Dendritic cell treated with granulocyte-macrophage colony-stimulating factor and Interleukin-4, amounts not matched to agents 40 ng/mL and 50 ng/mL, for 4 days (primary cell): ENCODE data around the gene PGRMC1.

ENCODE experiments used
- H3K27ac Mint-ChIP-seq: one replicate; pipeline ENCODE4 v1.8.0; 2022; ENCODE audit warnings: mild to moderate bottlenecking, mixed read lengths
- H3K27me3 Mint-ChIP-seq: one replicate; pipeline ENCODE4 v1.8.0; 2022; ENCODE audit warnings: mild to moderate bottlenecking, mixed read lengths
- H3K36me3 Mint-ChIP-seq: one replicate; pipeline ENCODE4 v1.8.0; 2022; ENCODE audit warnings: low read depth, mixed read lengths
- H3K4me1 Mint-ChIP-seq: one replicate; pipeline ENCODE4 v1.8.0; 2022; ENCODE audit warnings: low read depth, mixed read lengths
- H3K4me3 Mint-ChIP-seq: one replicate; pipeline ENCODE4 v1.8.0; 2022; ENCODE audit warnings: mild to moderate bottlenecking, moderate library complexity, mixed read lengths
- H3K9me3 Mint-ChIP-seq: one replicate; pipeline ENCODE4 v1.8.0; 2022; ENCODE audit warnings: mixed read lengths
- intact Hi-C: fragments of 100-400 bp; cut with micrococcal nuclease; formaldehyde crosslinking; loops from one replicate; pipeline ENCODE4 v1.15.0; 2022

The PGRMC1 gene

DNA sequence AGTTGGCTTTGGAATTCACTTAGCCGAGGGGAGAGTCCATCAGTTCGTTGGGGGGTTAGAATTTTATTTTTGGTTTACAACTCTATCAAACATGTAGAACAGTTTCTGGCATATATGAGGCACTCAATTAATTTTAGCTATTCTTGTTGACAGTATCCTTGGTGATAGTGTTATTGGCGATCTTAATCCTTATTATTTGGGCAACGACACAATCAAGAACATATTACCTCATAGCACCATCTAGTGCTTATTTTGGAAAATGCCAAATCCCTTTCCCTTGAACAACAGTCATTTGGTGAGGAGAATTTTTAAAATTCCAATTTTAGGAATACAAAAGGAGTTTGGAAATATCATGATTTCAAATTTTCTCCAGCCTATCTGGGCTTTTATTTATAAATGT lies 17.9 kb upstream of the PGRMC1 start:
- Mint-ChIP-seq H3K36me3 (no peaks in the 10 kb centered on the region), H3K4me3 (no peak overlapping the region), H3K9me3 (no peaks in the 10 kb centered on the region), H3K4me1 (no peaks in the 10 kb centered on the region), H3K27me3 (peaks cover 13% of the 10 kb centered on the region), H3K27ac (no peak overlapping the region)
- intact Hi-C loops = loop anchor here (5.0 kb wide), 2 partner anchors 96 to 371 kb away; no protein-coding TSS in a partner anchor

GRCh38 chrX:119222932-119223331 lies 13.2 kb upstream of the PGRMC1 start:
- Mint-ChIP-seq H3K4me1 (peaks cover 11% of the 10 kb centered on the region), H3K27me3 (peaks cover 4% of the 10 kb centered on the region), H3K9me3 (no peaks in the 10 kb centered on the region), H3K36me3 (no peaks in the 10 kb centered on the region), H3K27ac (no peak overlapping the region), H3K4me3 (no peak overlapping the region)
- intact Hi-C loops = no loop called here

DNA sequence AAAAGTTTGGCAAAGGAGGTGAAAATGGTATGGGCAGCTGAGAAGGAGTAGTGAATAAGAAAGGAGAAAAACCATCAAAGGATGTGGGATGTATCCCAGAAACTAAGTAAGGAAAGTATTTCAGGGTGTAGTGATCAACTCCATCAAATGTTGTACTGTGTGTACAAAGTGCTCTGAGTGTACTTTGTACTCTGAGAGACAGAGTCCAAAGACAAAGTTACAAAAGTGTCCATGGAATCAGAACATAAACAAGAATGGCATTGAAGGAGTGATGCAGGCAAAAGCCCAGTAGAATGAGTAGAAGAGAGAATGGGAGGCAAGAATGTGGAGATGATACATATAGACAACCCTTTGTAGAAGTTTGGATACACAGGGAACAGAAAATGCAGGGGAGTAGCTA lies 12.3 kb upstream of the PGRMC1 start:
- intact Hi-C loops = no loop called here
- H3K27ac Mint-ChIP-seq = no peak overlapping the region
- H3K27me3 Mint-ChIP-seq = peaks cover 7% of the 10 kb centered on the region
- H3K4me1 Mint-ChIP-seq = peaks cover 11% of the 10 kb centered on the region
- no peaks in the 10 kb centered on the region for H3K9me3 Mint-ChIP-seq
- H3K36me3 Mint-ChIP-seq = no peaks in the 10 kb centered on the region
- no peak overlapping the region for H3K4me3 Mint-ChIP-seq

DNA sequence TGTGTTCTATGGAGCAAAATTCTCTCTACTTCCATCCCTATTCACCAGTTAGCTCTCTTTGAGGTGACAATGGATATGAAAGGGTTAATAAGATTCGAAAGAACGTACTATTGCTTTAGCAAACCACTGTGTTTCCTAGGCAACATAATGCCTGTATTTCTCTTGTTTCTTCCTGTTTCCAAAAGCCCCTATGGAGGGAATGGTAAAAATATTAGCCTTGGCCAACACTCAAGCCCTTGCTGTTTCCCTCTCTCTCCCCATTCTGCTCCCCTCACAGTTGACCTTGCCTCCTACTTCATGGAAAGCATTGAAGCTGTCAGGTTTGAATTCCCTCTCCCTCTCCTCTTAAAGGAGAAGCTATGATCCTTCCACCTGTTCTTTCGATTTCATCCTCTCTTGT lies 9.6 kb upstream of the PGRMC1 start:
- no peak overlapping the region for H3K4me3 Mint-ChIP-seq
- intact Hi-C loops = no loop called here
- no peak overlapping the region for H3K27ac Mint-ChIP-seq
- peaks cover 14% of the 10 kb centered on the region for H3K4me1 Mint-ChIP-seq
- H3K9me3 Mint-ChIP-seq = no peaks in the 10 kb centered on the region
- no peaks in the 10 kb centered on the region for H3K36me3 Mint-ChIP-seq
- H3K27me3 Mint-ChIP-seq = peaks cover 19% of the 10 kb centered on the region

DNA sequence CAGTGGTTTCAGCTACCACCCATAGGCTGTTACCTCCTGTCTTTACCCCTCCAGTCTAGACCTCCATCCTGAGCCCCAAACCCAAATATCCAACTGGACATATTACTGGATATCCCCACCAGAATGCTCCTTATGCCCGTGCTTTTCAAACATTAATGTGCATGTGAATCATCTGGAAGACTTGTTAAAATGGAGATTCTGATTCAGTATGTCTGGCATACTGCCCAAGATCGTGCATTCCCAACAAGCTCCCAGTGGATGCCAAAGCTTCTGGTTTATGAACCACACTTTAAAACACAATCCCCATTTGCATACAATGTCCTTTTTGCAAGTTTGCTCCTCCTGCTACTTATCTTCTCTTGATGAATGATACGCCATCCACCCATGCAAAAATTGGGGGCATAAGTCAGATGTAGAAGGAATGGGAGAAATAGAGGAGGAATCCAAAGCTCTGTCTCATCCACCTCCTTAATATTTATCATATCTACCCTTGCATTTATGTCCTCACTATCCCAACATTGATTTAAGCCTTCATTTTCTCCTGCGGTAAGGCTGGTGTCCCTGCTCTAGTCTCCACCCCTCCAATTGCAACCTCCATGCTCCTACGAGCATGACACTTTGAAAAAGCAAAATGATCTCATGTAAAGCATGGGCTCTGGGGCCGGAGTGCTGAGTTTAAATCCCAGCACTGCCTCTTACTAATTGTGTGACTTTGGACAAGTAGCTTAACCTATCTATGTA lies 7.4 kb upstream of the PGRMC1 start:
- Mint-ChIP-seq H3K27me3 (peaks cover 20% of the 10 kb centered on the region), H3K9me3 (no peaks in the 10 kb centered on the region), H3K4me3 (no peak overlapping the region), H3K36me3 (no peaks in the 10 kb centered on the region), H3K4me1 (peaks cover 17% of the 10 kb centered on the region), H3K27ac (no peak overlapping the region)
- intact Hi-C loops = no loop called here

- H3K27me3 Mint-ChIP-seq = peaks cover 20% of the 10 kb centered on the region
- no peaks in the 10 kb centered on the region for H3K36me3 Mint-ChIP-seq
- no peak overlapping the region for H3K4me3 Mint-ChIP-seq
- H3K9me3 Mint-ChIP-seq = no peaks in the 10 kb centered on the region
- intact Hi-C loops = no loop called here
- H3K4me1 Mint-ChIP-seq = peaks cover 13% of the 10 kb centered on the region
- no peak overlapping the region for H3K27ac Mint-ChIP-seq
Observed at GRCh38 chrX:119229253-119229615, 6.9 kb upstream of the PGRMC1 start.

GRCh38 chrX:119230850-119231249 lies 5.2 kb upstream of the PGRMC1 start:
- peaks cover 19% of the 10 kb centered on the region for H3K4me1 Mint-ChIP-seq
- H3K27me3 Mint-ChIP-seq = peaks cover 29% of the 10 kb centered on the region
- H3K9me3 Mint-ChIP-seq = no peaks in the 10 kb centered on the region
- H3K4me3 Mint-ChIP-seq = no peak overlapping the region
- intact Hi-C loops = no loop called here
- H3K27ac Mint-ChIP-seq = no peak overlapping the region
- H3K36me3 Mint-ChIP-seq = peaks cover 4% of the 10 kb centered on the region

- peaks cover 17% of the 10 kb centered on the region for H3K4me1 Mint-ChIP-seq
- no peak overlapping the region for H3K4me3 Mint-ChIP-seq
- H3K27me3 Mint-ChIP-seq = peaks cover 29% of the 10 kb centered on the region
- intact Hi-C loops = no loop called here
- no peaks in the 10 kb centered on the region for H3K9me3 Mint-ChIP-seq
- H3K27ac Mint-ChIP-seq = no peak overlapping the region
- peaks cover 14% of the 10 kb centered on the region for H3K36me3 Mint-ChIP-seq
Observed at GRCh38 chrX:119231936-119232445, 4.1 kb upstream of the PGRMC1 start.

- Mint-ChIP-seq H3K27ac (peak overlapping the region; percentile 88), H3K27me3 (peaks cover 16% of the 10 kb centered on the region), H3K4me1 (peaks cover 30% of the 10 kb centered on the region), H3K9me3 (no peaks in the 10 kb centered on the region), H3K36me3 (peaks cover 16% of the 10 kb centered on the region), H3K4me3 (peak overlapping the region; percentile 88)
- intact Hi-C loops = no loop called here
Observed at GRCh38 chrX:119235051-119235511, 1.0 kb upstream of the PGRMC1 start.

- Mint-ChIP-seq H3K27ac (peak overlapping the region; percentile 88), H3K36me3 (peaks cover 20% of the 10 kb centered on the region), H3K9me3 (no peaks in the 10 kb centered on the region), H3K4me3 (peak overlapping the region; percentile 88), H3K4me1 (peaks cover 28% of the 10 kb centered on the region), H3K27me3 (peaks cover 11% of the 10 kb centered on the region)
- intact Hi-C loops = no loop called here
Observed at GRCh38 chrX:119236623-119237561, 807 bp downstream of the PGRMC1 start.

DNA sequence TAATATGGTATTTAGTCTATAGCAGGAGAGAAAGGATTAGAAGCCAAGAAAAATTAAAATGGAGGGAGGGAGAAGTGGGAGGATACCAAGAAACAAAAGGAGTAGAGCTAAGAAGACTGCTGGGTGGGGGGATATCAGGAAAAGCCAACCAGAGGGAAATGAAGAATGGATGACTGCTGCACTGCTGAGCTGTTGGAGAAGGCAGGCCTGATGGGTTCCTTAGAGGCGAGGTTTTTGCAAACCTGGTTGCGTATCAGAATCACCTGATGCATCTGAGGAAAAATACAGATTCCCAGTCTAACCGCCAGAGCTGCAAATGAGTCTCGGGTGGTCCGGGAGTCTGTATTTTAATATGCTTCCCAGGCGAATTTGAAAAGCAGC lies 1.5 kb downstream of the PGRMC1 start:
- intact Hi-C loops = no loop called here
- H3K27ac Mint-ChIP-seq = peak overlapping the region; percentile 88
- H3K4me3 Mint-ChIP-seq = peak overlapping the region; percentile 88
- peaks cover 11% of the 10 kb centered on the region for H3K27me3 Mint-ChIP-seq
- H3K36me3 Mint-ChIP-seq = peaks cover 26% of the 10 kb centered on the region
- H3K4me1 Mint-ChIP-seq = peaks cover 35% of the 10 kb centered on the region
- no peaks in the 10 kb centered on the region for H3K9me3 Mint-ChIP-seq

- no peak overlapping the region for H3K4me3 Mint-ChIP-seq
- intact Hi-C loops = no loop called here
- H3K27ac Mint-ChIP-seq = no peak overlapping the region
- peaks cover 41% of the 10 kb centered on the region for H3K4me1 Mint-ChIP-seq
- no peaks in the 10 kb centered on the region for H3K9me3 Mint-ChIP-seq
- H3K36me3 Mint-ChIP-seq = peaks cover 36% of the 10 kb centered on the region
- H3K27me3 Mint-ChIP-seq = peaks cover 11% of the 10 kb centered on the region
Observed at GRCh38 chrX:119238557-119238956, 2.5 kb downstream of the PGRMC1 start.

DNA sequence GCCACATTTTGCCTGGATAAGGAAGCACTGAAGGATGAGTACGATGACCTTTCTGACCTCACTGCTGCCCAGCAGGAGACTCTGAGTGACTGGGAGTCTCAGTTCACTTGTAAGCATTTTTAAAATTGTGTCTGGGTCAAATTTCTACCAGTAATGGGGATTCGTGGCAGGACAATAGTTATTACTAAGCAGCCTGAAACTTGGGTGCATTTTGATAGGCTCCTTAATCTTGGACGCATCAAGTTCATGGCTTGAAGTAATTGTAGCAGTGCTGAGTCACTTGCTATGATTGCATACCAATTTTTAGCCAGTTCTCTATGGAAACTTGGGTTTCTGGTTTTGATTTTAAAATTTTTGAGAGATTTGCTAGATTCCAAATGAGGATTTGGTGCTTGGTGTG lies 4.3 kb downstream of the PGRMC1 start:
- Mint-ChIP-seq H3K9me3 (no peaks in the 10 kb centered on the region), H3K4me1 (peaks cover 40% of the 10 kb centered on the region), H3K27me3 (peaks cover 5% of the 10 kb centered on the region), H3K4me3 (no peak overlapping the region), H3K27ac (no peak overlapping the region), H3K36me3 (peaks cover 47% of the 10 kb centered on the region)
- intact Hi-C loops = no loop called here

DNA sequence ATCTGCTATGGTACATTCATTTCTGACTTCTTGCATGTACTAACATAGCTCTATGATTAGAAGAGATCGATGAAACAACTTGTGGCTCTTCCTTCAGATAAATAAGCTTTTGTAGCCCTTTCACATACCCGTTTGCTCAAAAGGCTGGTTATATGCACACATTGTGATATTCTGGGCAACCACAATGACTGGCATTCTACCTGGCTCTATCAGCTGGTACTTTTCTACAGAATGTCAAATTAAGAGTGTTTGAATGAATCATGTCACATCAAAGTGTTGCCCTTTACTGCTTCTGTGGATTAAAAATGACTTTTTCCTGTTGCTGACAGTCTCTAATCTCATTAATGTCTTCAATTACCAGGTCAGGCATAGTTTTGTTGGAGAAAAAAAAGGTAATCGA lies 11.6 kb downstream of the PGRMC1 start:
- H3K27me3 Mint-ChIP-seq = no peaks in the 10 kb centered on the region
- no peaks in the 10 kb centered on the region for H3K9me3 Mint-ChIP-seq
- H3K4me1 Mint-ChIP-seq = peaks cover 4% of the 10 kb centered on the region
- no peak overlapping the region for H3K4me3 Mint-ChIP-seq
- no peak overlapping the region for H3K27ac Mint-ChIP-seq
- intact Hi-C loops = no loop called here
- H3K36me3 Mint-ChIP-seq = peaks cover 22% of the 10 kb centered on the region
